Measurements from ENCODE around the gene MYO6. TPM values are rescaled to one million over a fixed set of nuclear protein-coding genes. Genes with fewer than 3 reads are reported as not detected.

MYO6 gene
- polyA plus RNA-seq, 1 donor: 6.4 TPM

- no peak for DNase-seq
Measured at GRCh38 chr6:75952128-75952527, 203.1 kb downstream of the MYO6 start.

- DNase-seq: no peak
Measured at GRCh38 chr6:75963569-75963968, 214.5 kb downstream of the MYO6 start.

- no peak for DNase-seq
Measured at GRCh38 chr6:75968143-75968542, 219.1 kb downstream of the MYO6 start.

Other genes with a start within 250 kb of the MYO6 start
- gene SENP6, start 147.4 kb upstream of the MYO6 start, polyA plus RNA-seq (ENCODE audit: insufficient read length): 67.6 TPM